IgD-negative memory B cell (primary cell): ENCODE data around the gene TNFRSF1A. TPM values are rescaled to one million over a fixed set of nuclear protein-coding genes. Genes with fewer than 3 reads are reported as not detected.
A peak's percentile ranks its signal among the peaks of the same experiment; 100 is the strongest.

Experiments used
- H3K27ac Mint-ChIP-seq, 3 donors: one replicate each; pipeline ENCODE4 v1.8.0; 2020 to 2022; ENCODE audit warnings: mild to moderate bottlenecking in 3 of 3, mixed read lengths in 3 of 3, moderate library complexity in 1 of 3
- H3K27me3 Mint-ChIP-seq: one replicate; pipeline ENCODE4 v1.8.0; 2021; ENCODE audit warnings: mixed read lengths
- H3K36me3 Mint-ChIP-seq: one replicate; pipeline ENCODE4 v1.8.0; 2020; ENCODE audit warnings: mild to moderate bottlenecking, mixed read lengths
- H3K4me1 Mint-ChIP-seq, 3 donors: one replicate each; pipeline ENCODE4 v1.8.0; 2020 to 2022; ENCODE audit warnings: mixed read lengths in 3 of 3, mild to moderate bottlenecking in 1 of 3
- H3K4me3 Mint-ChIP-seq, 4 donors: one replicate each; pipeline ENCODE4 v1.8.0; 2020 to 2022; ENCODE audit warnings: mild to moderate bottlenecking in 4 of 4, mixed read lengths in 4 of 4, moderate library complexity in 3 of 4
- H3K9me3 Mint-ChIP-seq, 3 donors: one replicate each; pipeline ENCODE4 v1.8.0; 2020 to 2021; ENCODE audit warnings: mixed read lengths in 3 of 3, mild to moderate bottlenecking in 1 of 3
- polyA plus RNA-seq: library from polyadenylated mRNA; unstranded; fragments of 300-500 nt; fragmentation: Illumina TruSeq; gene quantifications from one replicate; pipeline ENCODE4 v1.2.3, GENCODE V29; 2021

TNFRSF1A gene
- polyA plus RNA-seq, 1 donor from 2014 or later = 2.4 TPM

- Mint-ChIP-seq H3K9me3 (peaks cover 0 to 1% (median 0%) of the 10 kb centered on the region in 3 donors), H3K27me3 (peaks cover 57% of the 10 kb centered on the region), H3K4me1 (peaks cover 7 to 14% (median 8%) of the 10 kb centered on the region in 3 donors), H3K27ac (no peak overlapping the region), H3K4me3 (no peak overlapping the region), H3K36me3 (no peaks in the 10 kb centered on the region)
Observed at GRCh38 chr12:6318440-6318879, 23.4 kb downstream of the TNFRSF1A start.

DNA sequence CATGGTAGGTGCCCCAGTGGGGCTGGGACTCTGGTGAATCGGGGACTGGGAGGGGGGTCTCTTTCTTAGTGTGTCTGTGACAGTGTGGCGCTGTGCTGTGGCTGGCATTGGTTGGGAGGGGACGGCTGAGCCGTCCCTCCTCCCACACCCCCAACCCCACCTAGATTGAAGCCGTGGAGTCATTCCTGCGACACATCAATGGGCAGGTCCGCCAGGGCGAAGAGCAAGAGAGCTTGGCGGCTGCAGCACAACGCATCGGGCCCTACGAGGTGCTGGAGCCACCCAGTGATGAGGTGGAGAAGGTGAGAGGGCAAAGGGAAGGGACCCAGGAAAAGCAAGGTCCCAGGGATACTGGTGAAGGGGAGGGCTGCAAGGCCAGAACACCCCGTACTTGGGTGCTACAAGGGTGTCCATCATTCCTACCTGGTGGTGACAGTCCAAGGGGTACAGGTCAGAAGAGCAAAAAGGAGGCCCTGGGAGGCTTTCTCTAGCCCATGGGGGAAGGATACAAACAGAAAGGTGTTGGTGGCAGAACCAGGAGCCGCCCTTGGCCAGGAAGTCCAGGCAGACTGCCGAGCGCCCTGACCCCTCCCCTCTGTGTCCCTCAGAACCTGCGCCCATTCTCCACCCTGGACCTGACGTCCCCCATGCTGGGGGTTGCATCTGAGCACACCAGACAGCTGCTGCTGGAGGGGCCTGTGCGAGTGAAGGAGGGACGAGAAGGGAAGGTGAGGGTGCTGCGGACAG is 24.0 kb downstream of the TNFRSF1A start:
- Mint-ChIP-seq H3K4me3 (no peak overlapping the region), H3K36me3 (no peaks in the 10 kb centered on the region), H3K9me3 (peaks cover 0 to 1% (median 0%) of the 10 kb centered on the region in 3 donors), H3K4me1 (peaks cover under 1 to 8% (median 2%) of the 10 kb centered on the region in 3 donors), H3K27me3 (peaks cover 52% of the 10 kb centered on the region), H3K27ac (no peak overlapping the region)

DNA sequence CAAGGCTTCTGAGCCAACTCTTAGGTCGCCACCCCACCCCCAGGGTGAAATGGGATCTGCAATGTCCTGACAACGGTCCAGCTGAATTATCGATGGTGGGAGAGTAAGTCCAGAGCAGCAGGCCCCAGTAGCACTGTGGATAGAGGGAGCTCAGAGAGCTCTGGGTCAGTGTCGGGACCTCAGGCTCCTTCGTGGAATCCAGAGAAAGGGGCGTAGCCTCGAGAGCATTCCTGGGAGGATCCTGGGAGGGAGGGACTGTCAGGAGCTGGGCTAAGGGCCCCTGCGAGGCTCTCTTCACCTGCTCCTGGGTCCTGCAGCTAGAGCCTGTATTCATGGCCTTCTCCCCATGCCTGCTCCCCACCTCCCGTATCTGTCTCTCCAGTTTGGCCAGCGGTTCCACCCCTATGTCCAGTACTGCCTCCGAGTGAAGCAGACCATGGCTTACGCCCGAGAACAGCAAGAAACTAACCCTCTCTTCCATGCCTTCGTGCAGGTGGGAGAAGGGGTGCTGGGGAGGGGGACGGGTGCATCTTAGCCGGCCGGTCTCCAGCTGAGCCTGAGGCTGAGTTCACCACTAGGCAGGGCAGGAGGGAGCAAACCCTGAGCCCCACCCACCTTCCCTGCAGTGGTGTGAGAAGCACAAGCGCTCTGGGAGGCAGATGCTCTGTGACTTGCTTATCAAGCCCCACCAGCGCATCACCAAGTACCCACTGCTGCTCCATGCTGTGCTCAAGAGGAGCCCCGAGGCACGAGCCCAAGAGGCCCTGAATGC is 24.8 kb downstream of the TNFRSF1A start:
- H3K27me3 Mint-ChIP-seq = peaks cover 49% of the 10 kb centered on the region
- H3K27ac Mint-ChIP-seq = peak overlapping the region in 1 of 3 donors; percentile 27
- H3K4me1 Mint-ChIP-seq = peaks cover 0 to 4% (median 1%) of the 10 kb centered on the region in 3 donors
- H3K4me3 Mint-ChIP-seq = no peak overlapping the region
- H3K9me3 Mint-ChIP-seq = peaks cover 0 to 1% (median 0%) of the 10 kb centered on the region in 3 donors
- no peaks in the 10 kb centered on the region for H3K36me3 Mint-ChIP-seq

DNA sequence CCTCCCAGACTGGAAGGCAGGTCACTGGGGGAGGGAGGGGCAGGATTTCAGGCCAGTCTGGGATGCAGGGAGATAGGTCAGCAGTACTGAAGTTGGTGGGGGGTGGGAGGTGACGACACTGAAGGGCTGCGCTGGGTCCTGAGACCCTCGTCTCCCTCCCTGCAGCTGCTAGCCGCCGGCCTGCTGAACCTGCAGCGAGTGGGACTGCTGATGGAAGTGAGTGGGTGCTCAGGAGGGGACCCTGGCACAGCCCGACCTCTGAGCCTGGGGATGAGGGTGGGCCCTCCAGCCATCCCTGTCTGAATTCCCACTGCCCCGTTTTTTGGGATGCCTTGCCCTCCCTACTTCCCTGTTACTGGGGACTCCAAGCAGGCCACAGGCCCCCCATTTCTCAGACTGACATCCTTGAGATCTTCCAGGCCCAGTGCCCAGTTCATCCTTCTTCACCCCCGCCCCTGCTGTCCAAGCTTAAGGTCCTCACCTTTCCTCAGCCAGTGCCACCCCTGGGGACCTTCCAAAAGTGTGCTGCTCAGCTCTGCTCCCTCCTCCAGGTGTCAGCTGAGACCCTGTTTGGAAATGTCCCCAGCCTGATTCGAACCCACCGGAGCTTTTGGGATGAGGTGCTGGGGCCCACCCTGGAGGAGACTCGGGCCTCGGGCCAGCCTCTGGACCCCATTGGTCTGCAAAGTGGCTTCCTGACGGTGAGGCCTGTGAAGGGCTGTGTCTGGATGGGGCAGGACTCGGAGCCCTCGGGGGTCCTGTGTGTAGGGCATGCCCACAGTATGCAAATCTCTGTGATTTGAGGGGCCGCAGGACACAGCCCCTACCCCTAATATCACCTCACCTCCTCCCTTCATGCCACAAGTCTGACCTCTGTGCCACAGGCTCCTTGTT is 25.9 kb downstream of the TNFRSF1A start:
- H3K27me3 Mint-ChIP-seq = peaks cover 45% of the 10 kb centered on the region
- no peaks in the 10 kb centered on the region for H3K36me3 Mint-ChIP-seq
- peaks cover 0 to 2% (median 0%) of the 10 kb centered on the region in 3 donors for H3K4me1 Mint-ChIP-seq
- no peak overlapping the region for H3K27ac Mint-ChIP-seq
- H3K9me3 Mint-ChIP-seq = peaks cover 0 to 1% (median 0%) of the 10 kb centered on the region in 3 donors
- H3K4me3 Mint-ChIP-seq = no peak overlapping the region

DNA sequence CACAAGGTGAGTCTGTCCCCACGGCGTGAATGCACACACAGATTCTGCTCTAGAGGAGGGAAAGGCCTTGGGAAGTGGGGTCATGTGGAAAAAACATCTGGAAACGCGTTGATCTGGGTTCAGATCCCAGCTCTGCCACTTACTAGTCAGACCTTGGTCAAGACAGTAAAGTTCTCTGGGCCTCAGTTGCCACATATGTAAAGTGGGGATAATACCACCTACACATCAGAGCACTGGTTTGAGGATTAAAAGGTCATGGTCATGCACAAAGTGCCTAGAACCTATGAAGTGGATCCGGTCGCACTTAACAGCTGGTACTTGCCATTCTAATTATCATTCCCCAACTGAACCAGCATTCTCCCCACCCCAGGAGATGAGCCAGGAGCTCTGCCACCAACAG is 26.7 kb downstream of the TNFRSF1A start:
- peaks cover 0 to 1% (median 0%) of the 10 kb centered on the region in 3 donors for H3K9me3 Mint-ChIP-seq
- no peaks in the 10 kb centered on the region for H3K36me3 Mint-ChIP-seq
- H3K27ac Mint-ChIP-seq = no peak overlapping the region
- peak overlapping the region in 1 of 4 donors; percentile 61 for H3K4me3 Mint-ChIP-seq
- H3K4me1 Mint-ChIP-seq = peaks cover 0 to 2% (median 0%) of the 10 kb centered on the region in 3 donors
- H3K27me3 Mint-ChIP-seq = peaks cover 39% of the 10 kb centered on the region

DNA sequence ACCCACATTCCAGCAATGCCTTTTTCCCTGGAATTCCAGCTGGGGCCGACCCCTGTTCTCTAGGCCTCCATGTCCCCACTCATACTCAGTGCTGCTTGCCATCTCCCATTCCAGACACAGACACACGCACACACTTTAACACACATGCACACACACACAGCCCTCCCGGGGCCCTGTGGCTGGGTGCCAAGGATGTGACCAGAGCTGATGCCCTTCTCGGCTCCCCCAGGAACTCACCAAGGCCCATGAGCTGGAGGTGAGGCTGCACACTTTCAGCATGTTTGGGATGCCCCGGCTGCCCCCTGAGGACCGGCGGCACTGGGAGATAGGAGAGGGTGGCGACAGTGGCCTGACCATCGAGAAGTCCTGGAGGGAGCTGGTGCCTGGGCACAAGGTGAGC is 27.1 kb downstream of the TNFRSF1A start:
- Mint-ChIP-seq H3K4me3 (no peak overlapping the region), H3K27me3 (peaks cover 38% of the 10 kb centered on the region), H3K27ac (no peak overlapping the region), H3K36me3 (no peaks in the 10 kb centered on the region), H3K9me3 (peaks cover 0 to 1% (median 0%) of the 10 kb centered on the region in 3 donors), H3K4me1 (peaks cover 0 to 2% (median 0%) of the 10 kb centered on the region in 3 donors)

DNA sequence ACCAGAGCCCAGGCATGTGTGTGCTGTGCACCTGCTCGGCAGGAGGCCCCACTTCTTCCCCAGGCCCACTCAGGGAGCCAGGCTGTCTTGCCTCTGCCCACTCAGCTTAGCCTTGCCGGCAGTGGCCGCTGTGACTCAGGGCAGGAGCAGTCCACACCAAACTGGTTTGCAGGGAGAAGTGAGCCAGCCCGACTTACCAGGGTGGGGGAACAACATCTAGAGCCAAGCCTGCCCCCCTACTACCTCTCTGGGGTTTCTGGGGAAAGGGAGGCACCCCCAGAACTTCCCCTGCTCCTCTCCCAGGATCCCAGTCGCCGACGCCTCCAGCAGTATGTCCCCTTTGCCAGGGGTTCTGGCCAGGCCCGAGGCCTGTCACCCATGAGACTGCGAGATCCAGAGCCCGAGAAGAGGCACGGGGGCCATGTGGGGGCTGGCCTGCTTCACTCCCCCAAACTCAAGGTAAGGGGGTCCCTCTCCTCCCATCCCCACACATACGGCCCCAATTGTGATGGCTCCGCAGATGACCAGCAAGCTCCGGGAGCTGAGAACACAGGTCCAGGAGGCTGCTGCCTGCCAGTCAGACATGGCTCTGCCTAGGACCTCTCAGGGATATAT is 28.4 kb downstream of the TNFRSF1A start:
- Mint-ChIP-seq H3K36me3 (no peaks in the 10 kb centered on the region), H3K4me3 (no peak overlapping the region), H3K27me3 (peaks cover 31% of the 10 kb centered on the region), H3K9me3 (no peaks in the 10 kb centered on the region), H3K4me1 (peaks cover 0 to 2% (median 0%) of the 10 kb centered on the region in 3 donors), H3K27ac (no peak overlapping the region)

GRCh38 chr12:6312529-6313325 is 29.1 kb downstream of the TNFRSF1A start:
- Mint-ChIP-seq H3K4me1 (peaks cover 0 to 2% (median 0%) of the 10 kb centered on the region in 3 donors), H3K27me3 (peaks cover 24% of the 10 kb centered on the region), H3K4me3 (no peak overlapping the region), H3K9me3 (no peaks in the 10 kb centered on the region), H3K36me3 (no peaks in the 10 kb centered on the region), H3K27ac (no peak overlapping the region)

DNA sequence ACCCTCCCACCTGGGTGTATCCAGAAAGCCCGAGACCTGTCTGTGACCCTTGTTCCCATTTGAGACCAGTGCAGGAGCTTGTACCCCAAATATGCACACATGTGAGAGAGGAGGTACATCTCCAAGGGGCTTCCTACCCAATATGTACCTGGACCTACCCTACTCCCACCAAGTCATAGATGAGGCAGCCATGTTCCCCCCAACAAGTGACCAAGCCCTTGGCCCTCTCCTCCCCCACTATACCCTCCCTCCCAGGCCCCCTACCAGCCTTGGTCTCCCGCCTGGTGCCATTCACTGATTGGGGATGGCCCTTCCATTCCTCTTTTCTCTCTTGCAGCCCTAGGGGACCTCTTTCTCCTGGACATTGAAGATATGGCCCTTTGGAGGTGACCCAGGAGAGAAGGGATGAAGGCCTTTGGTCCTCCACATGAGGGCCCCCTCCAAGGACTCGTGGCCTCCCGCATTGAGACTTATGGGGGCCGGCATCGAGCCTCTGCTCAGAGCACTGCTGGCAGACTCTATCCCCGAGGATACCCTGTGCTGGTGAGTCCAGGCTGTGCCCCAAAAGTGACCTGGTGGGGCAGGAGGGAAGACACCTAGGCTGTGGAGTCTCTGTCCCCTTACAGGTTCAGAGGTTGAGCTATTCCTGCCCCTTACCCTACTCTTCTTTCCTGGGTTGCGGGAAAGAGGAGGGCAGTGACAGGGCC is 29.9 kb downstream of the TNFRSF1A start:
- Mint-ChIP-seq H3K4me1 (peaks cover 0 to 2% (median 0%) of the 10 kb centered on the region in 3 donors), H3K27me3 (peaks cover 22% of the 10 kb centered on the region), H3K9me3 (no peaks in the 10 kb centered on the region), H3K4me3 (peak overlapping the region in 1 of 4 donors; percentile 63), H3K27ac (no peak overlapping the region), H3K36me3 (no peaks in the 10 kb centered on the region)

GRCh38 chr12:6310771-6311610 is 30.9 kb downstream of the TNFRSF1A start:
- Mint-ChIP-seq H3K9me3 (no peaks in the 10 kb centered on the region), H3K27me3 (peaks cover 22% of the 10 kb centered on the region), H3K36me3 (no peaks in the 10 kb centered on the region), H3K4me1 (peaks cover 0 to 2% (median 0%) of the 10 kb centered on the region in 3 donors), H3K27ac (no peak overlapping the region), H3K4me3 (peak overlapping the region in 1 of 4 donors; percentile 17)

- H3K36me3 Mint-ChIP-seq = no peaks in the 10 kb centered on the region
- no peaks in the 10 kb centered on the region for H3K9me3 Mint-ChIP-seq
- peaks cover 28% of the 10 kb centered on the region for H3K27me3 Mint-ChIP-seq
- no peak overlapping the region for H3K4me3 Mint-ChIP-seq
- peak overlapping the region in 1 of 3 donors; percentile 12 for H3K27ac Mint-ChIP-seq
- peaks cover 0 to 2% (median 0%) of the 10 kb centered on the region in 3 donors for H3K4me1 Mint-ChIP-seq
Observed at GRCh38 chr12:6307529-6307928, 34.3 kb downstream of the TNFRSF1A start.

DNA sequence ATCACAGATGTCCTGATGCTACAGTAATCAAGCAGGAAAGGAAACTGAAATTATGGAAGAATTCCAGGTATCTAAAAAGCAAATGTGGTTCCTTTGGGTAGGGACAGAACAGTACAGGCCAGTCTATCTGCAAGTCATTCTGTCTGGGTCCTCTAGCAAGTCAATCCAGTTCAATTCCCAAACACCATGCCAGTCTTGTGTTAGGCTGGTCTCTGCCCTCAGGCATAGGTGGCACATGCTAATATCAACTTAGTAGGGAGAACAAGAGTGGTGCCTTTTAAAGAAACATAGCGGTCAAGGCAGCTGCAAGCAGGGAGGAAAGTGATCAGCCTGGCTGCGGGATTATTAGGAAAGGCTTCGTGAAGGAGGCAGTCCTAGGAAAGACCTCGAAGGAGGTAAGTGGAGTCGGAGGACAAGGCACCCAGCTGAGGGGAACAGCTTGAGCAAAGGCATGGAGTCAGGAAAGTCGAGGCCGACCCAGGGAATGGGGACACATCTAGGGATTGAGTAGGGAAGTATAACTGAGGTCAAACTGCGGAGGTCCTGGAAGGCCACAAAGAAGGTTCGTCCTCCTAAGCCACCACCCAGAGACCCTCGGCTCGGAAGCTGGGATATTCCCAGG is 35.2 kb downstream of the TNFRSF1A start:
- Mint-ChIP-seq H3K9me3 (no peaks in the 10 kb centered on the region), H3K27me3 (peaks cover 32% of the 10 kb centered on the region), H3K4me3 (no peak overlapping the region), H3K27ac (no peak overlapping the region), H3K4me1 (peaks cover 0 to 2% (median 0%) of the 10 kb centered on the region in 3 donors), H3K36me3 (no peaks in the 10 kb centered on the region)
